ENCODE data around the gene IRS1.

DNA sequence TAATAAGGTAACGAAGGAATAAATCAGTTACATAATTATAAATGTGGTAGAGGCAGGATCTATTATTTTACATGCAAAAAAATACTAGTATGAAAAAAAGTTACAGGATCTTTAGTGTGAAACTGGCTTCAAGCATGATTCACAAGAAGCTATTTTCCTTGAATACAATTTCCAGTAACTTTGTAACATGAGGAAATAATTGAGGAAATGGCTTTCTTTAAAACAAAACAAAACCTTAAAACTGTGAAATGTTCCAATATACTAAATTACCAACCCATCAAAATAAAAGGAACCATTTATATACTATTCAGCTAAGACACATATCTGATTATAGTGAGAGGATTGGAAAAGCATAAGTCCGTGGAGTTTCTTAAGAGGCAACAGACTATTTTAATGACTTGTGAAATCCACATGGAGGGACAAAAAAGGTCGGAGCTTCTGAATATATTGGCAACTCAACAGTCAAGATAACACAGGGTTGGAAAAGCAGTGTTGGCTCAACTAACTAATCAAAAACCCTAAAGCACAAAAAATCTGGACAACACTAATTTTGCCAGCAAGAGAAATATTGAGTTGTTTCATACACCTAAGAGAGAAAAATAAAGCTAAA lies 10.6 kb downstream of the IRS1 start:
- TF ChIP-seq, protein P1, sequence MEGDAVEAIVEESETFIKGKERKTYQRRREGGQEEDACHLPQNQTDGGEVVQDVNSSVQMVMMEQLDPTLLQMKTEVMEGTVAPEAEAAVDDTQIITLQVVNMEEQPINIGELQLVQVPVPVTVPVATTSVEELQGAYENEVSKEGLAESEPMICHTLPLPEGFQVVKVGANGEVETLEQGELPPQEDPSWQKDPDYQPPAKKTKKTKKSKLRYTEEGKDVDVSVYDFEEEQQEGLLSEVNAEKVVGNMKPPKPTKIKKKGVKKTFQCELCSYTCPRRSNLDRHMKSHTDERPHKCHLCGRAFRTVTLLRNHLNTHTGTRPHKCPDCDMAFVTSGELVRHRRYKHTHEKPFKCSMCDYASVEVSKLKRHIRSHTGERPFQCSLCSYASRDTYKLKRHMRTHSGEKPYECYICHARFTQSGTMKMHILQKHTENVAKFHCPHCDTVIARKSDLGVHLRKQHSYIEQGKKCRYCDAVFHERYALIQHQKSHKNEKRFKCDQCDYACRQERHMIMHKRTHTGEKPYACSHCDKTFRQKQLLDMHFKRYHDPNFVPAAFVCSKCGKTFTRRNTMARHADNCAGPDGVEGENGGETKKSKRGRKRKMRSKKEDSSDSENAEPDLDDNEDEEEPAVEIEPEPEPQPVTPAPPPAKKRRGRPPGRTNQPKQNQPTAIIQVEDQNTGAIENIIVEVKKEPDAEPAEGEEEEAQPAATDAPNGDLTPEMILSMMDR (IDR thresholded peaks at IDR 0.05), result no peak
- no peak for TF ChIP-seq POLR2A (IDR thresholded peaks at IDR 0.05)
